ENCODE results near the gene DTNA. TPM values are rescaled to one million over a fixed set of nuclear protein-coding genes. Genes with fewer than 3 reads are reported as not detected.
"Not testable (repeated sequence)": the region's sequence is repeated elsewhere in the genome, so short reads cannot be mapped to it uniquely, and the experiment has no call there.

DTNA gene
- total RNA-seq, 1 experiment from 2014 or later: 9.6 TPM

DNA sequence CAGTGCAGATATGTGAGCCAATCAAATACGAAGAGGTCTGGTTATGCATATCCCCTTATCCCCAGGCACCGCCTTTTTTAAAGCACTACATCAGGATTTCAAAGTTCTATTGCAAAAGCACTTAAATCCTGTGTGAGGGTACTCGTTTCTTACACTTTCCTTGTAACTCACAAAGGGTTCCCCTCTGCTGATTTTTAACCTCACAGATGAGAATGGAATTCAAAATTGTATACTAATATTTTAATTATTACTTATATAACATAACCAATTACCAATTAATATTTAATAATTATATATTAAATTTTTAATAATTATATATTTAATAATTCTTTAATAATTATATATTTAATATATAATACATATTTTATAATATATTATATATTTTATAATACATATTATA, 204.9 kb downstream of the DTNA start:
- intact Hi-C loops (cut with micrococcal nuclease): no loop called here
- H3K36me3 ChIP-seq (ENCODE audit: control insufficient read depth in 1 of 2, insufficient read depth in 2 of 2, low read length in 2 of 2): no peaks in the 10 kb centered on the region
- no peaks in the 10 kb centered on the region for H4K20me1 ChIP-seq (ENCODE audit: insufficient read depth)
- no peak overlapping the region for H3K27ac ChIP-seq (ENCODE audit: low read depth, low read length)
- no peak overlapping the region for H3K4me2 ChIP-seq (ENCODE audit: low read length)
- H3K9me2 ChIP-seq (ENCODE audit: insufficient read depth): no peaks in the 10 kb centered on the region
- H3K79me2 ChIP-seq (ENCODE audit: insufficient read depth, low read length): no peaks in the 10 kb centered on the region
- no peak overlapping the region for H3K9ac ChIP-seq (ENCODE audit: low read length)
- H3K4me1 ChIP-seq (ENCODE audit: control insufficient read depth in 1 of 2, insufficient read depth in 2 of 2, low read length in 2 of 2): no peaks in the 10 kb centered on the region
- H3K27me3 ChIP-seq (ENCODE audit: insufficient read depth, low read length): no peaks in the 10 kb centered on the region
- H3K4me3 ChIP-seq (replicated peaks in 1 of 2; ENCODE audit: low read depth in 1 of 2, low read length in 2 of 2): no peak overlapping the region
- TF ChIP-seq YY1 (IDR thresholded peaks at IDR 0.05; ENCODE audit: extremely low read depth, insufficient replicate concordance, low read depth, low read length) (no peak), EZH2 (IDR thresholded peaks at IDR 0.05) (no peak), ELF1 (IDR thresholded peaks at IDR 0.05; ENCODE audit: borderline replicate concordance, low read depth) (no peak), RAD21 (IDR thresholded peaks at IDR 0.05; ENCODE audit: low read depth) (no peak), ZFX (IDR thresholded peaks at IDR 0.05) (no peak), POLR2AphosphoS5 (IDR thresholded peaks at IDR 0.05; ENCODE audit: low read depth, low read length) (no peak), SRF (IDR thresholded peaks at IDR 0.05; ENCODE audit: low read depth) (no peak), TCF7L2 (IDR thresholded peaks at IDR 0.05; ENCODE audit: borderline replicate concordance, extremely low read depth, insufficient read depth, insufficient read length) (no peak), CEBPB (IDR thresholded peaks at IDR 0.05; ENCODE audit: low read depth) (no peak), EGR1 (IDR thresholded peaks at IDR 0.05; ENCODE audit: low read depth) (no peak), FOSL1 (IDR thresholded peaks at IDR 0.05; ENCODE audit: low read depth) (no peak), EZH2phosphoT487 (IDR thresholded peaks at IDR 0.05; ENCODE audit: borderline replicate concordance) (no peak), CBX3 (IDR thresholded peaks at IDR 0.05; ENCODE audit: low read depth) (no peak)
- TF ChIP-seq, protein P1, sequence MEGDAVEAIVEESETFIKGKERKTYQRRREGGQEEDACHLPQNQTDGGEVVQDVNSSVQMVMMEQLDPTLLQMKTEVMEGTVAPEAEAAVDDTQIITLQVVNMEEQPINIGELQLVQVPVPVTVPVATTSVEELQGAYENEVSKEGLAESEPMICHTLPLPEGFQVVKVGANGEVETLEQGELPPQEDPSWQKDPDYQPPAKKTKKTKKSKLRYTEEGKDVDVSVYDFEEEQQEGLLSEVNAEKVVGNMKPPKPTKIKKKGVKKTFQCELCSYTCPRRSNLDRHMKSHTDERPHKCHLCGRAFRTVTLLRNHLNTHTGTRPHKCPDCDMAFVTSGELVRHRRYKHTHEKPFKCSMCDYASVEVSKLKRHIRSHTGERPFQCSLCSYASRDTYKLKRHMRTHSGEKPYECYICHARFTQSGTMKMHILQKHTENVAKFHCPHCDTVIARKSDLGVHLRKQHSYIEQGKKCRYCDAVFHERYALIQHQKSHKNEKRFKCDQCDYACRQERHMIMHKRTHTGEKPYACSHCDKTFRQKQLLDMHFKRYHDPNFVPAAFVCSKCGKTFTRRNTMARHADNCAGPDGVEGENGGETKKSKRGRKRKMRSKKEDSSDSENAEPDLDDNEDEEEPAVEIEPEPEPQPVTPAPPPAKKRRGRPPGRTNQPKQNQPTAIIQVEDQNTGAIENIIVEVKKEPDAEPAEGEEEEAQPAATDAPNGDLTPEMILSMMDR (IDR thresholded peaks at IDR 0.05 in 2 of 3, conservative IDR thresholded peaks at IDR 0.05 in 1 of 3; ENCODE audit: borderline replicate concordance in 1 of 3, insufficient read depth in 1 of 3, low read depth in 2 of 3, low read length in 2 of 3): no peak
- POLR2A ChIA-PET: no interaction called here
- CTCF ChIA-PET: no interaction called here
- no peak for ATAC-seq
- DNase-seq (ENCODE audit: low read depth, low spot score): no peak
- BruUV-seq (replicated peaks): no TSS peak
- no peak overlapping the region for H2AFZ ChIP-seq (ENCODE audit: low read depth, low read length, poor library complexity, severe bottlenecking)
- RAD21 ChIA-PET (ENCODE audit: low non-redundant PET in 1 of 2, low total read pairs in 2 of 2, uncharacterized antibody in 2 of 2, unreplicated experiment in 2 of 2): no interaction called here
- no peaks in the 10 kb centered on the region for H3K9me3 ChIP-seq (ENCODE audit: control insufficient read depth in 1 of 2, insufficient read depth in 1 of 2, low read depth in 1 of 2, low read length in 2 of 2)

DNA sequence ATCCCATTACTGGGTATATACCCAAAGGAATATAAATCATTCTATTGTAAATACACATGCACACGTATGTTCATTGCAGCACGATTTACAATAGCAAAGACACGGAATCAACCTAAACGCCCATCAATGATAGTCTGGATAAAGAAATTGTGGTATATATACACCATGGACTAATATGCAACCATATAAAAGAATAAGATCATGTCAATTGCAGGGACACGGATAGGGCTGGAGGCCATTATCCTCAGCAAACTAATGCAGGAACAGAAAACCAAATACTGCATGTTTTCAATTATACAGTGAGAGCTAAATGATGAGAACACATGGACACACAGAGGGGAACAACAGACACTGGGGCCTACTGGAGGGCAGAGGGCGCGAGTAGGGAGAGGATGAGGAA, 206.4 kb downstream of the DTNA start:
- H2AFZ ChIP-seq (ENCODE audit: low read depth, low read length, poor library complexity, severe bottlenecking); DNase-seq (ENCODE audit: low read depth, low spot score); H3K9ac ChIP-seq (ENCODE audit: low read length); H3K27ac ChIP-seq (ENCODE audit: low read depth, low read length); H3K9me2 ChIP-seq (ENCODE audit: insufficient read depth); ATAC-seq; H3K79me2 ChIP-seq (ENCODE audit: insufficient read depth, low read length); H3K4me3 ChIP-seq (replicated peaks in 1 of 2; ENCODE audit: low read depth in 1 of 2, low read length in 2 of 2); H3K36me3 ChIP-seq (ENCODE audit: control insufficient read depth in 1 of 2, insufficient read depth in 2 of 2, low read length in 2 of 2); H3K9me3 ChIP-seq (ENCODE audit: control insufficient read depth in 1 of 2, insufficient read depth in 1 of 2, low read depth in 1 of 2, low read length in 2 of 2); BruUV-seq (replicated peaks); H3K27me3 ChIP-seq (ENCODE audit: insufficient read depth, low read length); POLR2A ChIA-PET; H4K20me1 ChIP-seq (ENCODE audit: insufficient read depth); intact Hi-C loops (cut with micrococcal nuclease); RAD21 ChIA-PET (ENCODE audit: low non-redundant PET in 1 of 2, low total read pairs in 2 of 2, uncharacterized antibody in 2 of 2, unreplicated experiment in 2 of 2); CTCF ChIA-PET; H3K4me2 ChIP-seq (ENCODE audit: low read length); H3K4me1 ChIP-seq (ENCODE audit: control insufficient read depth in 1 of 2, insufficient read depth in 2 of 2, low read length in 2 of 2): not testable (repeated sequence)

Measured in HCT116 (cell line).